ENCODE results near the gene ADAMTS2.

The ADAMTS2 gene

DNA sequence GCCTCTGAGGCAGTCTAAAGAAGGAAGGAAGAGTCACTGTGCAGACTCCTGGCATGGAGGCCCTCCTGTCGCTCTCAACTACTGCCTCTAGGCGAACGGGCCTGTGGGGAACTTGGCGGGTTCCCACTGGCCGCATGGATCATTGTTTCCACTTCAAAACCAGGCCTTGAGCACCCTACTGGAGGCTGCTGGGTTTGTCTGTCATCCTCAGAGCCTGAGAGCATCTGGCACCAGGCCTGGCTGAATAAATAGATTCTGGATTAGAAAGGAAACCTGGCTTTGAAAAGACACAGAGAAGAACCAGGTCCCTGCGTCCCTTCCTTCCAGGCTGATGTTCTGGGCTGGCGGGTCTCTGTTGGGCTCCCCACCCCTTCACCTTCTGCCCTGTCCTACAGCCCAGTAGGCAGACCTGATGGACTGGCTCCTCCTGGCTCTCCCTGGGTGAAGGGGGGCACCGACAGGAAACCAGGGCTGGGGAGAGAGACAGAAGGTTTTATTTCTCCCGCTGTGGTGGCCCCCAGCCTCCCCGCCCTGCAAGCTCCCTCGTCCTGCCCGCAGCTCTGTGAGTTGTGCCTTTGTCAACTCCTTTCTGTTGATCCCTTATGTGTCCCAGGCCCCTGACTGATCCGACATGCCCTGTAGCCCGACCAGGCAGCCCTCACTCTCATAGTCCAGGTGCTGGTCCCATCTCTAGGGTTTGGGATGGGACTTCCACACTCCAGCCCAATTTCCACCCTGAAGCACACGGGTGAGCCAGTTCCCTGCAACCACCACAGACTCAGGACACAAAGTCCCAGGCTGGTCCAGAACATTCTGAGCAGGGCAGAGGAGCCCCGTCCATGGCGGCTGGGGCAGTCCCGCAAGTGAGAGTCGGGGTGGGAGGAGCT lies 50.1 kb downstream of the ADAMTS2 start:
- ChIA-PET POLR2A (no interaction called here), CTCF (no interaction called here)
- no peak for DNase-seq (ENCODE audit: low read depth, low spot score)
- no peak overlapping the region for H3K4me3 ChIP-seq (ENCODE audit: low read depth, low read length)
- TF ChIP-seq, protein P1, sequence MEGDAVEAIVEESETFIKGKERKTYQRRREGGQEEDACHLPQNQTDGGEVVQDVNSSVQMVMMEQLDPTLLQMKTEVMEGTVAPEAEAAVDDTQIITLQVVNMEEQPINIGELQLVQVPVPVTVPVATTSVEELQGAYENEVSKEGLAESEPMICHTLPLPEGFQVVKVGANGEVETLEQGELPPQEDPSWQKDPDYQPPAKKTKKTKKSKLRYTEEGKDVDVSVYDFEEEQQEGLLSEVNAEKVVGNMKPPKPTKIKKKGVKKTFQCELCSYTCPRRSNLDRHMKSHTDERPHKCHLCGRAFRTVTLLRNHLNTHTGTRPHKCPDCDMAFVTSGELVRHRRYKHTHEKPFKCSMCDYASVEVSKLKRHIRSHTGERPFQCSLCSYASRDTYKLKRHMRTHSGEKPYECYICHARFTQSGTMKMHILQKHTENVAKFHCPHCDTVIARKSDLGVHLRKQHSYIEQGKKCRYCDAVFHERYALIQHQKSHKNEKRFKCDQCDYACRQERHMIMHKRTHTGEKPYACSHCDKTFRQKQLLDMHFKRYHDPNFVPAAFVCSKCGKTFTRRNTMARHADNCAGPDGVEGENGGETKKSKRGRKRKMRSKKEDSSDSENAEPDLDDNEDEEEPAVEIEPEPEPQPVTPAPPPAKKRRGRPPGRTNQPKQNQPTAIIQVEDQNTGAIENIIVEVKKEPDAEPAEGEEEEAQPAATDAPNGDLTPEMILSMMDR (IDR thresholded peaks at IDR 0.05; ENCODE audit: insufficient read depth, low read length, missing control alignments), result no peak

DNA sequence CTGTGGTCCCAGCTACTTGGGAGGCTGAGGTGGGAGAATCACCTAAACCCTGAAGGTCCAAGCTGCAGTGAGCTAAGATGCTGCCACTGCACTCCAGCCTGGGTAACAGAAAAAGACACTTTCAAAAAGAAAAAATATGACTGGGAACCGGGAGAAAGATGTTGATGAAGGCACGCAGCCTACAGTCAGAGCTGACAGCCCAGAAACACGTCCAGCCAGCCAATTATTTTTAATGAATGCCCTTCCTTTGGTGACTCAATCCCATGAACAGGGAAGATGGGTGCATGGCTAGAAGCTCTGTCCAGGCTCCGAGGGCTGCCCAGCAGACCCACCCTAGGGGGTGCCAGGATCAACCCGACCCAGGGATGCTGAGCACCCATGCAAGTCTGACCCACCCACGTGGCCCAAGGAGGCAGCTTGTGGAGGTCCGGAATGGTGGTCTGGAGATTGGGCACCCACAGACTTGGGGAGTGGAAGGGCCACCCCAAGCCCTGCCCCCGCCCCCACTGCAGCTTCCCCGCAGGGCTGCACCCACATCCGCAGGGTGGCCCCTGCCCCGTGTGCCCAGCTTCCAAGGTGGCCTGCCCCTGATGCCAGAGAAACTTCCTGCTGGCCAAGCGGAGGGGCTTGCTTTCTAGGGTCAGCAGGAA lies 51.0 kb downstream of the ADAMTS2 start:
- TF ChIP-seq, protein P1 (IDR thresholded peaks at IDR 0.05; ENCODE audit: insufficient read depth, low read length, missing control alignments), result no peak
- H3K4me3 ChIP-seq (ENCODE audit: low read depth, low read length), result no peak overlapping the region
- DNase-seq (ENCODE audit: low read depth, low spot score), result no peak
- ChIA-PET POLR2A (no interaction called here), CTCF (no interaction called here)

DNA sequence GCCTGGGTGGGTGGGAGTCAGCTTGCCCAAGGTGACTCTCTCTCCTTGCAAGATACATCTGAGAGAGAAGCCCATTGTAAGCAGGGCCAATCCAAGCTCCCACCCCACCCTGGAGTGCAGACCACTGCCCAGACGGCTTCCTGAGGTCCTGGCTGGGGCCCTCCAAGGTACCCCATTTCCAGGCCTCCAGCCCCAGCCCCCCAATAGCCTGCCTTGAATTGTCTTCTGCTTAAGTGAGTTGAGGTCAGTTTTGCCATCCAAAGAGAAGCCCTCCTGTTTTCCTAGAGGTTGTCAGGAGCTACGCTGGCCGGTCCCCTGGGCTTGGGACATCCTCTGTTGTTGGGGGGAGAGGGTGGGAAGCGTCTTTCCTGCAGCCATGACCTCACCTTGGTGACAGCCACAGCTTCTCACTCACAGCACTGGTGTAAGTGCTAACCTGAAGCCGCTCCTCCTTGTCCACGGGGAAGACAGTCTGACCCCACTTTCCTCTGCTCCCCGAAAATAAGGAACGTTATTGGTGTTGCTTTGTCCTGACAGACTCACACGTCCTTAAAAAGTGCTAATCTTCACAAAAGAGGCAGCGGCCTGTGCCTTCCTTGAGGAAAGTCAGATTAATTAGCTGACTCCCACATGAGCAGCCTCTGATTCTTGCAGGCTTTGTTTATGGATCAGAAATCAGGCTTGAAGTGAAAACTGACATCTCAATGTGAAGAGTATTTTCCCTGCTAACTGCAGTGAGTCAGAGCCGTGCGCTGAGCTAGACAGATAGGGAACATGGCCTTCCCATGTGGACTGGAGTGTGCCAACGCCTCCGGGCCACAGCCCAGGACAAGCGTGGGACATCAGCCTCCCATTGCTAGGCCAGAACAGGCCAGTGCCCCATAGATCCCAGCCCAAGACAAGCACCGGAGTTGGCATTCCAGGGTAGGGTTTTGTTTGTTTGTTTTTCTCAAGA lies 52.3 kb downstream of the ADAMTS2 start:
- DNase-seq (ENCODE audit: low read depth, low spot score), result no peak
- POLR2A ChIA-PET, result interaction anchor here (0.6 kb wide), 1 partner anchor 19 kb away, joined by 3 read pairs; no protein-coding TSS in a partner anchor
- no peak overlapping the region for H3K4me3 ChIP-seq (ENCODE audit: low read depth, low read length)
- TF ChIP-seq, protein P1 (IDR thresholded peaks at IDR 0.05; ENCODE audit: insufficient read depth, low read length, missing control alignments), result no peak
- CTCF ChIA-PET, result no interaction called here

- CTCF ChIA-PET, result no interaction called here
- H3K4me3 ChIP-seq (ENCODE audit: low read depth, low read length), result no peak overlapping the region
- TF ChIP-seq, protein P1 (IDR thresholded peaks at IDR 0.05; ENCODE audit: insufficient read depth, low read length, missing control alignments), result no peak
- POLR2A ChIA-PET, result no interaction called here
- DNase-seq (ENCODE audit: low read depth, low spot score), result no peak
These were observed 53.1 kb downstream of the ADAMTS2 start for GRCh38 chr5:179292202-179292601.

DNA sequence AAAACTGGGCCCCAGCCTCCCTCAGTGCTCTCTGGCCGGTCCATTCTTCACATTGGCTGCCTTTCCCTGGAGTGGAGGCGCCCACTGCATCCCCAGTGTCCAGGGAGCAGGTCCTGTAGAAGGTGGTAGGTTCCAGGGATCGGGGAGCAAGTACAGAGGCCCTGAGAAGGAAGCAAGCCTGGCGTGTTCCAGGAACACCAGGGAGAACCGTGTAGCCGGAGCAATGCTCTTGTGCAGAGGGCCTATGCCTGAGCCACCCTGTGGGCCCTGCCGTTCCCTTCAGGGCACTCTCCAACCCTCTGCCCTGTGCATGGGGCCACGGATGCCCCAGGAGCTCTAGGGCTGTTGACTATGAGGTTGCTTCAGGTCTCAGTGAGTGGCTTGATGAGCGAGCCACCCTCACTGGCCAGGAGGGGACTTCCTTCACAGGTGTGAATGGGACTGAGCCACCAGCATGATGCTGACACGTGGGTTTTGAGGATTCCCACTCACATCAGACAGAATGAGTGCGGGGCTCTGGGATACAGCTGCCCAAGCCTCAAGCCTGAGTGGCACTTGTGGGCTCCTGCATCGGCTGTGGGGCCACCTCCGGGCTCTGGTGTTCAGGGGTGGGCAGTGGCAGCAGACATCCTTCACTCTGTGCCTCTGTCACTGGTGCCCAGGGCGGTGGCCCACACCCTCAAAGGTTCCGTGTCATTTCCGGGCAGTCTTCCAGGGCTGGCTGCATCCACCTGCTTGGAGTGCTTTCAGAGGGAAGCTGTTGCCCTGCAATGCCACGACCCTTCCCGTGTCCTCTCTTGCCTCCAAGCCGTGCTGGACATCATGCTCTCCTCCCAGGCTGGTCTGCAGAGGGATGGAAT lies 54.4 kb downstream of the ADAMTS2 start:
- no peak for DNase-seq (ENCODE audit: low read depth, low spot score)
- TF ChIP-seq, protein P1 (IDR thresholded peaks at IDR 0.05; ENCODE audit: insufficient read depth, low read length, missing control alignments), result no peak
- ChIA-PET POLR2A (no interaction called here), CTCF (no interaction called here)
- no peak overlapping the region for H3K4me3 ChIP-seq (ENCODE audit: low read depth, low read length)
